GM12892 (cell line): ENCODE measurements around the gene NDRG3.

Experiments used
- POLR2A ChIP-seq: IDR thresholded peaks from 2 replicates; pipeline ENCODE4 v1.6.1; 2011; ENCODE audit warnings: low read depth, low read length, control low read depth
- POLR2AphosphoS5 ChIP-seq: IDR thresholded peaks from 2 replicates; pipeline ENCODE4 v1.6.1; 2011; ENCODE audit warnings: low read depth, low read length, control low read depth
- TAF1 ChIP-seq: IDR thresholded peaks from 2 replicates; pipeline ENCODE4 v1.6.1; 2011; ENCODE audit warnings: low read depth, mild to moderate bottlenecking, control low read depth, low read length, borderline replicate concordance

DNA sequence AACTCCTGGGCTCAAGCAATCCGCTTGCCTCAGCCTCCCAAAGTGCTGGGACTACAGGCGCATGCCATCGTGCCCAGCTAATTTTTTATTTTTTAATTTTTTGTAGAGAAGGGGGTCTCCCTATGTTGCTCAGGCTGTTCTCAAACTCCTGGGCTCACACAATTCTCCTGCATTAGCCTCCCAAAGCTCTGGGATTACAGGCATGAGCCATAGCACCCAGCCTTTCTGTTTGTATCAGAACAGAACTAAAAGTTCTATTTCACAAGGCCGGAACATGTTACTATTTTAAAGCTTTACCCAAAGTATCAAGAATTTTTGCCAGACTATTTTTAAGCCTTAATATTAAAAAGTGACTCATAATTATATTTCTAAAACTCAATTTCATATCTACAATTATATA, 42.4 kb downstream of the NDRG3 start:
- no peak for TF ChIP-seq POLR2AphosphoS5
- no peak for TF ChIP-seq POLR2A
- no peak for TF ChIP-seq TAF1
